Left ventricle myocardium superior (tissue), 1 donor: ENCODE data around the gene NABP1. TPM values are rescaled to one million over a fixed set of nuclear protein-coding genes. Genes with fewer than 3 reads are reported as not detected.

Source experiments
- ATAC-seq: fragments of 200-7000 bp; cut with Tn5 transposase; one replicate; pipeline ENCODE4 v1.9.1; 2020; ENCODE audit warnings: mild to moderate bottlenecking, moderate library complexity
- DNase-seq: peaks from one replicate; pipeline ENCODE4 v3.0.0-alpha.2; 2020
- intact Hi-C: fragments of 100-400 bp; cut with micrococcal nuclease; formaldehyde crosslinking; loops from one replicate; pipeline ENCODE4 v1.11.0; 2022
- total RNA-seq: library from RNA; stranded (reverse); fragmentation: NEBNext Ultra II Directional; extraction: Animal tissue kit (Norgen Biotek cat#: 25700); gene quantifications from one replicate; pipeline ENCODE4 v1.2.1, GENCODE V29; 2021
- donor health status: DM: no; HTN: yes; CAD: no; lungs with severe emphysema.

The NABP1 gene
- total RNA-seq, 1 donor from 2014 or later: 7.1 TPM

GRCh38 chr2:191699341-191699945 is 21.5 kb downstream of the NABP1 start:
- intact Hi-C loops: no loop called here
- ATAC-seq: no peak

DNA sequence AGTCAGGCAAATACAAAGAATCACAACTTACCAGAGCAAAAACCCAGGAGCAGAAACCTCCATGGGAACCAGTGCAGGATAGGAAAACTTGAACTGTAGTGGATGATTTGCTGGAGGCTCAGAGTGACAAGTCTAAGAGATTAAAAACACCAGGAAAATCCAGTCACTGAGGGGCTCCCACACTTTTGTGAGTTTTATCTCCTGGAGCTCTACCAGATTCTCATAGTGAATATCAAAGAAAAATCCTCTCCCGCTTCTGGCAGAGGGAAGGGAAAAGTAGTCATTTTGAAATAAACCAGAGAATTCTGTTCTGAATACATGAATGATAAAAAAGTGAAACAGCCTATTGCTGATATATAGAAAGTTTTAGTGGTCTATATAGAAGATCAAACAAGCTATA is 23.1 kb downstream of the NABP1 start:
- DNase-seq (no peak), ATAC-seq (no peak)
- intact Hi-C loops: no loop called here

More at GRCh38 chr2:191699341-191699945, 21.5 kb downstream of the NABP1 start:
- no peak for DNase-seq

GRCh38 chr2:191701696-191702095 is 23.8 kb downstream of the NABP1 start:
- intact Hi-C loops: no loop called here
- ATAC-seq: no peak

GRCh38 chr2:191703079-191703725 is 25.3 kb downstream of the NABP1 start:
- ATAC-seq: no peak
- intact Hi-C loops: no loop called here
- DNase-seq: no peak

More at GRCh38 chr2:191701696-191702095, 23.8 kb downstream of the NABP1 start:
- no peak for DNase-seq

DNA sequence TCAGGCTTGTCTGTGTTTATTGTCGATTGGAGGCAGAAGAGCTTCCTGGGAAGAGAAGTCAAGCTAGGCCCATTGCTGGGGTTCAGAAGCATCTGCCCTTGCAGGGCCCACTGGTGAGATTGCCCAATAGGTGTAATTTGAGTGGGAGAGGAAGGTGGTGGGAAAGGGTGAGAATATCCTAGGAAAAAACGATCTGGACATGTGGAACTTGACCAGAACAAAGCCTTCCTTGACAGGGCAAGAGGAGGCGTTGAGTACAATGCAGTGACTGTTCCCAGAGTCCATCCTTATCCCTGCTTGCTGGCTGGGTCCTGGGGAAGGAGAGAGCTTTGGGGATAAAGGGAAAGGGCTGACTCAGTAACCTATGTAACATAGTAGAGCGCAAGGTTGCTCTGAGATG is 27.1 kb downstream of the NABP1 start:
- ATAC-seq (no peak), DNase-seq (no peak)
- intact Hi-C loops: no loop called here

GRCh38 chr2:191705701-191706100 is 27.8 kb downstream of the NABP1 start:
- intact Hi-C loops: no loop called here
- ATAC-seq (no peak), DNase-seq (no peak)

GRCh38 chr2:191706791-191707190 is 28.9 kb downstream of the NABP1 start:
- intact Hi-C loops: no loop called here
- DNase-seq: no peak
- no peak for ATAC-seq

GRCh38 chr2:191707542-191707941 is 29.6 kb downstream of the NABP1 start:
- intact Hi-C loops: no loop called here
- ATAC-seq: no peak
- no peak for DNase-seq

DNA sequence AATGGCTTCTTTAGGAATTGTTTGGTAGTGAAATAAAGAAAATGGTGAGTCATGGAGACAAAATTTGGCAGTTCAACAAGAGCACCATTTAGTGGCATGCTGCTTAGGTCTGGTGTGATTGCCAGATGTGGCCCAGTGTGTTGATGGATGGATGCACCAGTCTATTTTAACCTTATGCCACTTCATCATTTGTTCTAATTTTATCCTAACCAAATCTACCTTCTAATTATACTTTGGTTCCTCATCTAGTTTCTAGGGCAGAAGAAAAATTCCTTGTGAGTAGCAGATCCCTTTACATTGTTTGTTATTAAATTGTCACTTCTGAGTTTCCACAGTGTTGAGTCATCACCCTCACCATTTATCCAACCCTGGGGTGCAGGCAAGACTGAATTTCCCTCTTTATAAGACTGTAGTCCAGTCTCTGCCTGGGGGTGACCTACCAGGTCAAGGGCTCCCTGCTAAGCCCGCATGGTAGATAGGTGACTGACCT is 32.5 kb downstream of the NABP1 start:
- ATAC-seq: no peak
- intact Hi-C loops: no loop called here
- no peak for DNase-seq

DNA sequence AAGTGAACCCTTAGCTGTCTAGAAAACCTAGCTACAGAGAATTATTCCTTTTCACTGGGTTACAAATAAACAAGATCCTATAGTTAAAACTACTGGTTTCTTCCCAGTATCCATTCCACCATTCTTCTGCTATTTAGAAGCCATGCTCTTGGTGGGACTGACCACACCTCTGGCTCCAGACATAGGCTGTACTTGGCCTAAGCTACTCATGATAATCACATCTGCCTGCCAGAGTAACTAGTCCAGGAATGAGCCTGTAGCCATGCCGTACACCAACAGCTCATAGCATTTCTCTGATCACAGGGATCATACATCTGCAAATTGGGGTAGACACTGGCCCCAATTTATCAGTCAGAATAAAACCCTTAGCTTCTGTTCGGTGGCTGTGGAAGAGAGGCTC is 33.7 kb downstream of the NABP1 start:
- no peak for DNase-seq
- no peak for ATAC-seq
- intact Hi-C loops: no loop called here

DNA sequence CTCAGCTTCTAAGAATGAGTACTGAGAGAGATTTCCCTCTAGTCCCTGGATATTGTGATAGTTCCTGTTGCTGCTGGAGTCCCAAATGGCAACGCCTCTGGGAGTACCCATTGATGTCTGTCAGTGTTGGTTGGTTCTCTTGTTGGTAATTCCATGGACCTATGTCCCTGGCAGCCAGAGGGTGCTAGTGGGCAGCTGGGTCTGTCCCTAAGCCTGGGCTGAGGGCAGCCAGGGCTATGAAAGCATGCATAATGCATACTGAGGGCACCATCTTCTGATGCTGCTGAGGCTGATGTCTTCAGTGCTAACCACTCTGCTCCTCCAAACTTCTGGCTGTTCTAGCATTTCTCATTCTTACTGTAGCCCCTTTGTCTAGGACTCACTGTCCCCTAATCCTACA is 35.9 kb downstream of the NABP1 start:
- DNase-seq (no peak), ATAC-seq (no peak)
- intact Hi-C loops: no loop called here

- no peak for ATAC-seq
- intact Hi-C loops: no loop called here
Observed at GRCh38 chr2:191714925-191715324, 37.0 kb downstream of the NABP1 start.

GRCh38 chr2:191715471-191715870 is 37.5 kb downstream of the NABP1 start:
- DNase-seq (no peak), ATAC-seq (no peak)
- intact Hi-C loops: no loop called here

More at GRCh38 chr2:191714925-191715324, 37.0 kb downstream of the NABP1 start:
- DNase-seq: no peak

- no peak for ATAC-seq
- intact Hi-C loops: no loop called here
- DNase-seq: no peak
Observed at GRCh38 chr2:191719261-191719660, 41.3 kb downstream of the NABP1 start.

- no peak for DNase-seq
- intact Hi-C loops: no loop called here
Observed at GRCh38 chr2:191719938-191720337, 42.0 kb downstream of the NABP1 start.

GRCh38 chr2:191721331-191721730 is 43.4 kb downstream of the NABP1 start:
- ATAC-seq (no peak), DNase-seq (no peak)
- intact Hi-C loops: no loop called here

More at GRCh38 chr2:191719938-191720337, 42.0 kb downstream of the NABP1 start:
- ATAC-seq: no peak

DNA sequence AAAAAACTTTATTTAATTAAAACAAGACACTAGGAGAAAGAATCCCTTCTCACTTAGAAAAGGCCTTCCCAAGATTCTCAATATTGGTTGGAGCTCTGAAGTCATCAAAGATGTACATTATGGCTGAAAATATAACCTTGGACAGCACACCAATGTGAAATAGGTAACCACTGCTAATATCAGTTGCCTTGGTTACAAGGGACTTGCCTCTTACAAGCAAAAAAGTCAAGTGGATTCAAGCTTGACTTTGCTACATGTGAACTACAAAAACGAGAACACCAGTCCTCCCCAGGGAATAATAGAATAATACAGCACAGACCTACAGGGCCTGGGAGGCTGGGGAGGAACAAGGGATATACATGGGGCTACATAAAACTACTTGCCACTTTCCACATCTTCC is 46.1 kb downstream of the NABP1 start:
- intact Hi-C loops: no loop called here
- DNase-seq: no peak
- ATAC-seq: no peak

- intact Hi-C loops: no loop called here
- ATAC-seq: no peak
Observed at GRCh38 chr2:191728750-191729624, 51.1 kb downstream of the NABP1 start.

DNA sequence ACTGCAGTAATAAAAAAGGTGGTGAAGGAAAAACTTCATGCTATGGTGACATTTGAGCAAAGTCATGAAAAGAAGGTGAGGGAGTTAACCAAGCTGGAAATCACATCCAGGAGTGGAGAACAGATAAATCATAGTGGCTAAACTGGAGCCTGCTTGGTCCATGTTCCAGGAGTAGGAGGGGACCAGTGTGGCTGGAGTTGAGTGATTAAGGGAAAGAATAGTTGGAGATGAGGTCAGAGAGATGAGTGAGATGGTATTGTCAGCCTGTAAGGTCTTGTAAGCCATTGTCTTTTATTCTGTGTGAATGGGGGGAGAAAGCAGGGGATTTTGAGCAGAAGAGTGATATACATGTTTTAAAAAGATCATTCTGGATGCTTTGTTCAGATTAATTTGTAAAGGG is 52.3 kb downstream of the NABP1 start:
- no peak for DNase-seq
- no peak for ATAC-seq
- intact Hi-C loops: no loop called here

More at GRCh38 chr2:191728750-191729624, 51.1 kb downstream of the NABP1 start:
- DNase-seq: no peak
